ENCODE data around the gene ATG14. TPM values are rescaled to one million over a fixed set of nuclear protein-coding genes. Genes with fewer than 3 reads are reported as not detected.

The ATG14 gene
- total RNA-seq, 4 donors from 2014 or later: 10.3 to 18.9 (median 13.9) TPM

DNA sequence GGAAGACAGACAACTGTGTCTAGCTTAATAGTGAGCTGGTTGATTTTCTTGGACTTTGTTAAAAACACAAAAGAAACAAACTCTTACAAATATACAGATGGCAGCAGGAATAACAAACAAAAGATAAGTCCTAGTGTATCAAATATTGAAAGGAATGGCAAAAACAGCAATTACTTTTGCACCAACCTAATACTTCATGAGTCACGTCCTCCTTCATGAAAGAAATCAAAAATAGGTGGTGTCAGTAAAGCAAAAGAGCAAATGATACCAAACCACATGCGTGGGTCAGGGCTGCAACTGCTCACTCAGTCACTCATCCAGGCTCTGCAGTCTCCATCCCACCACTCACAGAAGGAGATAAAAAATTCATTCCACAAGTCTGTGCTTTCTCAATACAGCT is 11.8 kb downstream of the ATG14 start:
- Histone ChIP-seq H3K9me3 (no peaks in the 10 kb centered on the region), H3K27me3 (no peaks in the 10 kb centered on the region), H3K27ac (no peak overlapping the region), H3K4me1 (no peaks in the 10 kb centered on the region), H3K36me3 (peaks cover 0 to 18% (median 0%) of the 10 kb centered on the region in 3 donors), H3K4me3 (no peak overlapping the region)
- TF ChIP-seq, protein P1, sequence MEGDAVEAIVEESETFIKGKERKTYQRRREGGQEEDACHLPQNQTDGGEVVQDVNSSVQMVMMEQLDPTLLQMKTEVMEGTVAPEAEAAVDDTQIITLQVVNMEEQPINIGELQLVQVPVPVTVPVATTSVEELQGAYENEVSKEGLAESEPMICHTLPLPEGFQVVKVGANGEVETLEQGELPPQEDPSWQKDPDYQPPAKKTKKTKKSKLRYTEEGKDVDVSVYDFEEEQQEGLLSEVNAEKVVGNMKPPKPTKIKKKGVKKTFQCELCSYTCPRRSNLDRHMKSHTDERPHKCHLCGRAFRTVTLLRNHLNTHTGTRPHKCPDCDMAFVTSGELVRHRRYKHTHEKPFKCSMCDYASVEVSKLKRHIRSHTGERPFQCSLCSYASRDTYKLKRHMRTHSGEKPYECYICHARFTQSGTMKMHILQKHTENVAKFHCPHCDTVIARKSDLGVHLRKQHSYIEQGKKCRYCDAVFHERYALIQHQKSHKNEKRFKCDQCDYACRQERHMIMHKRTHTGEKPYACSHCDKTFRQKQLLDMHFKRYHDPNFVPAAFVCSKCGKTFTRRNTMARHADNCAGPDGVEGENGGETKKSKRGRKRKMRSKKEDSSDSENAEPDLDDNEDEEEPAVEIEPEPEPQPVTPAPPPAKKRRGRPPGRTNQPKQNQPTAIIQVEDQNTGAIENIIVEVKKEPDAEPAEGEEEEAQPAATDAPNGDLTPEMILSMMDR (IDR thresholded peaks at IDR 0.05): no peak
- no peak for TF ChIP-seq POLR2A (IDR thresholded peaks at IDR 0.05)
- no peak for DNase-seq

DNA sequence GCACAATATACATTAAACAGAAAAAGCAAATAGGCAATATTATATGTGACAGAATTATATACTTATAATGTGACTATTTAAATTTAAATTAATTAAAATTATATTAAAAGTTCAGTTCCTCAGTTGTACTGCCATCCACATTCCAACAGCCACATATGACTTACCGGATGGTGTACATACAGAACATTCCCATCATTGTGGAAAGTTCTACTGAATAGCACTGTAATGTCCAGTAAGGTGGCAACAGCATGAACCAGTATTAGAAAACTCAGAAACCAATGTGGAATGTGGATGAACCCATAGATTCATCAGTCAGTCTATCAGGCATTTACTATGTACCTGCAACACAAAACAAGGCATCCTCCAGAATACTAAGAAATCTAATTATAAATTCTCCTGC is 12.4 kb downstream of the ATG14 start:
- peaks cover 0 to 24% (median 0%) of the 10 kb centered on the region in 3 donors for H3K36me3 ChIP-seq
- no peaks in the 10 kb centered on the region for H3K9me3 ChIP-seq
- no peak for DNase-seq
- TF ChIP-seq, protein P1 (IDR thresholded peaks at IDR 0.05): no peak
- no peak for TF ChIP-seq POLR2A (IDR thresholded peaks at IDR 0.05)
- no peaks in the 10 kb centered on the region for H3K27me3 ChIP-seq
- no peak overlapping the region for H3K27ac ChIP-seq
- no peak overlapping the region for H3K4me3 ChIP-seq
- H3K4me1 ChIP-seq: no peaks in the 10 kb centered on the region

DNA sequence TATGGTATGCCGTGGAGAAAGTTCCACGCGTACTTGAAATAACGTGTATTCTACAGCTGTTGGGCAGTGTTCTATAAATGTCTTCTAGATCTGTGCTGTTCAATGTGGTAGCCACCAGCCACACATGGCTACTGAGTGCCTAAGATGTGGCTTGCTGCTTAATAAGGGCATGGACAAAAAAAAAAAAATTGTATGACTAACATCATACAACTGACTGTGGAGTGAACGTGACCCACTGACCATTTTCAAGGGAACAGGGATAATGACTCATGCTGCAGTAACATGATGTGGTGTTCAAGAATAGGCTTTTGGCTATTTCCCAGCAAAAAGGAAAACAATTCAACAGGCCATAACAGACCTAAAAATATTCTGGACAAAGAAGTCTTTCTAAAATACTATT is 13.0 kb downstream of the ATG14 start:
- Histone ChIP-seq H3K27ac (no peak overlapping the region), H3K9me3 (no peaks in the 10 kb centered on the region), H3K36me3 (peaks cover 0 to 24% (median 0%) of the 10 kb centered on the region in 3 donors), H3K4me1 (no peaks in the 10 kb centered on the region), H3K4me3 (no peak overlapping the region), H3K27me3 (no peaks in the 10 kb centered on the region)
- no peak for DNase-seq
- TF ChIP-seq POLR2A (IDR thresholded peaks at IDR 0.05): no peak
- TF ChIP-seq, protein P1 (IDR thresholded peaks at IDR 0.05): no peak

- H3K4me3 ChIP-seq: no peak overlapping the region
- no peaks in the 10 kb centered on the region for H3K9me3 ChIP-seq
- no peak overlapping the region for H3K27ac ChIP-seq
- H3K27me3 ChIP-seq: no peaks in the 10 kb centered on the region
- TF ChIP-seq, protein P1 (IDR thresholded peaks at IDR 0.05): no peak
- TF ChIP-seq POLR2A (IDR thresholded peaks at IDR 0.05): no peak
- peaks cover 0 to 24% (median 0%) of the 10 kb centered on the region in 3 donors for H3K36me3 ChIP-seq
- DNase-seq: no peak
- no peaks in the 10 kb centered on the region for H3K4me1 ChIP-seq
Measured at GRCh38 chr14:55389330-55389729, 22.3 kb downstream of the ATG14 start.

- no peak for DNase-seq
- Histone ChIP-seq H3K27ac (no peak overlapping the region), H3K36me3 (peaks cover 0 to 23% (median 0%) of the 10 kb centered on the region in 3 donors)
Measured at GRCh38 chr14:55388160-55388559, 23.5 kb downstream of the ATG14 start.

More at GRCh38 chr14:55388160-55388559, 23.5 kb downstream of the ATG14 start:
- no peaks in the 10 kb centered on the region for H3K4me1 ChIP-seq
- H3K9me3 ChIP-seq: no peaks in the 10 kb centered on the region
- H3K27me3 ChIP-seq: no peaks in the 10 kb centered on the region
- no peak overlapping the region for H3K4me3 ChIP-seq
- TF ChIP-seq POLR2A (IDR thresholded peaks at IDR 0.05): no peak
- TF ChIP-seq, protein P1 (IDR thresholded peaks at IDR 0.05): no peak

Data from Peyer's patch (tissue), 4 donors.